D721Med (cell line): ENCODE measurements around the gene DDX25.

Source experiments
- DNase-seq: peaks from one replicate; pipeline ENCODE4 v3.0.0; 2011; ENCODE audit warnings: low spot score; ENCODE audit not compliant: insufficient read length
- FAIRE-seq: peaks from 2 replicates; lab custom pipeline; 2011; peaks lifted over from hg19 to GRCh38; lab: Jason Lieb, UNC
- CTCF ChIP-seq: IDR thresholded peaks from 2 replicates; pipeline ENCODE4 v1.5.1; 2012; ENCODE audit warnings: mild to moderate bottlenecking, control low read depth; ENCODE audit not compliant: insufficient read depth; ENCODE audit errors: missing control alignments

DDX25 gene

GRCh38 chr11:125948278-125949051, 44.2 kb downstream of the DDX25 start:
- no peak for FAIRE-seq
- TF ChIP-seq CTCF: no peak

GRCh38 chr11:125949271-125950177, 45.2 kb downstream of the DDX25 start:
- DNase-seq (no peak), FAIRE-seq (no peak)
- TF ChIP-seq CTCF: no peak

More at GRCh38 chr11:125948278-125949051, 44.2 kb downstream of the DDX25 start:
- no peak for DNase-seq

- no peak for TF ChIP-seq CTCF
- FAIRE-seq: no peak
- no peak for DNase-seq
Observed at GRCh38 chr11:125950178-125950490, 45.8 kb downstream of the DDX25 start.

GRCh38 chr11:125950696-125951651, 46.7 kb downstream of the DDX25 start:
- no peak for TF ChIP-seq CTCF
- FAIRE-seq (no peak), DNase-seq (no peak)

GRCh38 chr11:125951731-125952130, 47.4 kb downstream of the DDX25 start:
- no peak for TF ChIP-seq CTCF
- no peak for DNase-seq
- no peak for FAIRE-seq

GRCh38 chr11:125952559-125952958, 48.3 kb downstream of the DDX25 start:
- DNase-seq (no peak), FAIRE-seq (no peak)
- TF ChIP-seq CTCF: no peak
